GM18520 (cell line): Measurements from ENCODE around the gene CLDN15.
"Not testable (repeated sequence)": the region's sequence is repeated elsewhere in the genome, so short reads cannot be mapped to it uniquely, and the experiment has no call there.

Experiments used
- ATAC-seq: cut with Tn5 transposase; IDR thresholded peaks from one replicate; pipeline ENCODE4 v1.9.1; 2021; ENCODE audit not compliant: unreplicated experiment

Gene CLDN15

DNA sequence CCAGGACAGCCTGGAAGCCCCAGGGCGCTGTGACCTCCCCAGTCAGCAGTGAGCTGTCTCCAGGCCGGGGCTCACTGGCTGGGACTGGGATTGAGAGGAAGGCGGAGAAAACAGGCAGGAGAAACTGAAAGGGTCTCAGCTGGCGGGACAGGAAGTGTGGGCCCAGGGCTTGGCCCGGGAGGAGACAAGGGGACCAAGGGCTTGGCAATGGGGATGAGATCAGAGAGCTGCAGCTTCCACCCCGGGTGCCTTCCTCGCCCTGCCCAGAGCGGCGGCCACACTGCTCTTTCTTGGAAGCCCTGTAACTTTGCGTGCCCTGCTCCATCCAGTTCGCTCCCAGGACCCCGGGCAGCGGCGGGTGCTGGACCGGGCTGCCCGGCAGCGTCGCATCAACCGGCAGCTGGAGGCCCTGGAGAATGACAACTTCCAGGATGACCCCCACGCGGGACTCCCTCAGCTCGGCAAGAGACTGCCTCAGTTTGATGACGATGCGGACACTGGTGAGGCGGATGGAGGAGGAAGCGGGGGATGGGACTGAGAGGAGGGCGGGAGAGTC, 15.2 kb downstream of the CLDN15 start:
- no peak for ATAC-seq

DNA sequence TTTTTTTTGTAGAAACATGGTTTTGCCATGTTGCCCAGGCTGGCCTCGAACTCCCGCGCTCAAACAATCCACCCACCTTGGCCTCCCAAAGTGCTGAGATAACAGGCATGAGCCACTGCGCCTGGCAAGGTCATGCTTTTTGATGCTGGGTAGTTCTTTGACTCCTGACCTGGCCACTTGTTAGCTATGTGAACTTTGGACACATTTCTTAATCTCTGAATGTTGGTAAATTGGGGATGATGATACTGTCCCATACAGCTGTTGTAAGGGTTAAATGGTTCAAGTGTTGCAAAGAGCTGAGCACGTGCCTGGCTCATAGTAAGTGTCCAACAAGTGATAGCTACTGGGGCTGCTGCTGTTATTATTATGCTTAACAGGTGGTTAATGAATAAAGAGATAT, 17.3 kb downstream of the CLDN15 start:
- ATAC-seq, result no peak

DNA sequence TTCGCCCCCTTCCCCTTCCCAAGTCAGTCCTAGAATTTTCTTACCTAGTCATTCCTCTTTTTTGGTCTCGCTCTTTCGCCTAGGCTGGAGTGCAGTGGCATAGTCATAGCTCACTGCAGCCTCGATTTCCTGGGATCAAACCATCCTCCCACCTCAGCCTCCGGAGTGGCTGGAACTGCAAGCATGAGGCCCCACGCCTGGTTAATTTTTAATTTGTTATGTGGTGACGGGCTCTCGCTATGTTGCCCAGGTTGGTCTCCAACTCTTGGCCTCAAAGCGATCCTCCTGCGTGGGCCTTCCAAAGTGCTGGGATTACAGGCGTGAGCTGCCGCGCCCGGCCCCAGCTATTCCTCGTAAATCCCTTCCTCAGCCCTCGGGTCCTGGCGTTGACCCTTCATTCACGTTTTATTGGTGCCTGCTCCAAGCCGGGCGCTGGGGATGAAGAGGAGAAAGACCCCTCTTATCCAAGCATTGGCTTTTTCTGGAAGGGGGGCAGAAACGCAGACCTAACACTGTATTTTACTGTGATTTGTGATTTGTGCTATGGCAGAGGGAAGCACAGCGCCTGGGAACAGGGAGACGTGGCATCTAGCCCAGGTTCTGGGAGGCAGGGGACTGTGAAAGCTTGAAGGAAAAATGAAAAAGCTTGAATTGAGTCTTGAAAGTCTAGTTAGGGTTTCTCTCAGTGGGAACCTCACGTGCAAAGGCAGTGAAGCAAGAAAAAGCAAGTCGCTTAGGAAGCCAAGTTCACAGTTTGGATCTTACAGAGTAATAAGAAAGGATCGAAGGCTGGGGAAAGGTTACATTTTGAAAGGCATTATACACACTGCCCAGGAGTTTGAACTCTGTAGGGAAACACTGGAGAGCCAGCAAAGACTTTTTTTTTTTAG, 19.1 kb downstream of the CLDN15 start:
- ATAC-seq, result peak; percentile 9

DNA sequence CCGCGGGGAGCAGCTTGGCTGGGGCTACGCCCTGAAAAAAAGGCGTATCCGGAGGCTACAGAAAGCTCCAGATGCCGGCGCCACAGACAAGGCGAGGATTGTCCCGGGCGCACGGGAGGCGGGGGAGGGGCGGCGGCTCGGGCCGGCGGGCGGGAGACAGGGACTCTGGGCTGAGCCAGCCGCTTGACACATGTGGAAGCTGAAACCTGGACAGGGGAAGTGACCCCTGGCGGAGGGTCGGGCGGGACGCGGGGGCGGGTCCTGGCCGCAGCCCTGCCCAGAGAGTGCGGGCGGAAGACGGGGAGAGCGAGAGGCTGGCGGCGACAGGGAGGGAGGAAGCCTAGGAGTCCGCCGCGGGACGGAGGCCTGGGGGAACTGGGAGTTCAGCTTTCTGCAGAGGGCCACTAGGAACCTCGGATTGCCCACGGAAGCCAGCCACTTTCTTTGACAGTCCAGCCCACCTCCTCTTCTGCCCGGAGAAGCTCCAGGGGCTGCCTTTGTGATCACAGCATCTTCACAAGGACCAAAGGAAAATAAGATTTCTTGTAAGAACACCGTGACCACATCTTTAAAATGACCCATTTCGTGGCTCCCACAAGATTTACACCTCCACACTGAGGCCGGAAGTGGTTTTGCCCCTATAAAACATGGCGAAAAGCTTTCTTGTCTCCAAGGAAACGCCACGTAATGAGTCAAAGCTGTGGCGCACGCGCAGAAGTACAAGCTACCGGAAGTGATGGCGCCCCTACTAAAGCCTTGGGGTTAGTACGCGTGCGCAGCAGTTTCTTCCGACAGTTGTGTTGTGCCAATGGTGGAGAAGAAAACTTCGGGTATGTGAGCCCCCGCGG, 20.0 kb downstream of the CLDN15 start, which contains the start of the genes PLOD3 and ZNHIT1:
PLOD3 (minus strand) TSS at position 194 of the 848 bp plus-strand sequence. CDS start 307 bp downstream, outside the sequence.
ZNHIT1 (plus strand) TSS at position 778 of the 848 bp plus-strand sequence; CDS start at position 809, 31 bp downstream.
- ATAC-seq, result peak; percentile 51

DNA sequence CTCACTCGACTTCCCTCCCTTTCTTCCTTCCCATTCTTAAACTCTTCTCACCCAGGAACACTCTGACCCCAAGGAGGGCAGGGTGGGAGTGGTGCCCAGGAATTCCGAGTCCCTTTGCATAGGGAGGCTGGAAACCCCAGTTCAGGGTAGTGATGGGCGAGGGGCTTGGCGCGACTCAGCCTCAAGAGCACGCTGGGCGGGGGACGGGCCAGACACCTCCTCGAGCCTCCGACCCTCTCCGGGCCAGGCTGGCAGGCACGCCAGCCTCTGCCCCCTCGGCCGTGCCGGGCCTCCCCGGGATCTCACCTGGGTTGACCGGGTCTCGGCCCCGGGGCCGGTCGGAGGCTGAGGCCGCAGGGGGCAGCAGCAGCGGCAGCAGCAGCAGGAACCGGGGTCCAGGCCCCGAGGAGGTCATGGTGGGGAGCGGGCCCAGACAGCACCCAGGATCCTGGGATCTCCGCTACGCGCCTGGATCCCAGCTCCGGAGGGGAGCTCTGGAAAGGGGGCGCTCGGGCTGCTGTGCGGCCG, 20.7 kb downstream of the CLDN15 start:
- ATAC-seq, result peak; percentile 12

DNA sequence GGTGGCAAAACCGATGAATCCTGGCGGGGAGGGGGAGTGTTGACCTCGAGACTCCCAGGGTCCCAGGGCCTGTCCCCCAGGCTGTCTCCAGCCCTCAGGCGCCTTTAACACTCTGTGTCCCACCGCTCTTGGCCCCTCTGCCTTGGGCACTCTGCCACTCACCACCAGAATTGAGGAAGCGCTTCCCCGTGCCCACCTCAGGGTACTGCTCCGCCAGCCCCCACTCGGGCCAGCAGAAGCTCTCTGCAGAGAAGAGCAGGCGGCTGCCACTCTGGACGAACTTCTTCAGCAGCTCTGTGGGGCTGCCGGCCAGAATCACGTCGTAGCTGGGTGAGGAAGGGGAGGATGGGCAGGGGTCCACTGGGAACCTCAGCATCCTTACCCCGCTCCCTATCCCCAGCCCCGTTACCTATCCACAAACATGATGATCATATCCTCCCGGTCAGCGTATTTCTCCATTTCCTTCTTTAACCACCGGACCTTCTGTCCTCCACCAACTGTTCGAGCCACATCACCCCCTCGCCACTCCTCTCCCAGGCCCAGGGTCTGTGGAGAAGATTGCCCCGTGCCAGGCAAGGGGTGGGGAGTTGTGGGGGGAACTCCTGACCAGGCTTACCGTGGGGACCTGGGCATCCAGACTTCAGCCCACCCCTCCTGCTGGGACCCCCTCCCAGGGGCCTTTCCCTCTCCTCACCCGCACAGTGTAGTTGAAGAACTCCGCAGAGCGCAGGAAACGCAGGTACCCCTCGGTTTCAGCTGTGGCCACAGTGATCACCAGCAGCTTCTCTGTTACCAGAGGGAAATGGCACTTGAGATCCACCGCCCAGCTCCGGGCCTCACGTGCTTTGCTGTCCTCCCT, 21.4 kb downstream of the CLDN15 start:
- ATAC-seq, result no peak

DNA sequence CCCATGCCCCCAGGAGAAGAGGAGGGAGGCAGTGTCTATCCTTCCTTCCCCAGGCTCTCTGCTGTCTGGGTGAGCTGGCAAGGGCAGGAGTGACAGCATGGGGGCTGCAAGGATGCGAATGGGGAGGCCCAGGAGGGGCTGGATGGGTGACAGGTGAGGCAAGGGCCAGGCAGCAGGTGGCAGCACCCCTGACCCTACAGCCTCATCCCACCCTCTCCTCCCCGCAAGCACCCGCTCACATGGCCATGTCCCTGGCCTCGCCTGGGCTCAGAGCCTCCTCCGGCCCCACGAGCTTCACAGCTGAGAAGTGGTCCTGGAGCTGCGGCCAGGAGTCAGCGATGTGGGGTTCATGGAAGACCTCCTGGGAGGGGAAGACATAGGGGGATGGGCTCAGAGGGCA, 25.6 kb downstream of the CLDN15 start:
- no peak for ATAC-seq

DNA sequence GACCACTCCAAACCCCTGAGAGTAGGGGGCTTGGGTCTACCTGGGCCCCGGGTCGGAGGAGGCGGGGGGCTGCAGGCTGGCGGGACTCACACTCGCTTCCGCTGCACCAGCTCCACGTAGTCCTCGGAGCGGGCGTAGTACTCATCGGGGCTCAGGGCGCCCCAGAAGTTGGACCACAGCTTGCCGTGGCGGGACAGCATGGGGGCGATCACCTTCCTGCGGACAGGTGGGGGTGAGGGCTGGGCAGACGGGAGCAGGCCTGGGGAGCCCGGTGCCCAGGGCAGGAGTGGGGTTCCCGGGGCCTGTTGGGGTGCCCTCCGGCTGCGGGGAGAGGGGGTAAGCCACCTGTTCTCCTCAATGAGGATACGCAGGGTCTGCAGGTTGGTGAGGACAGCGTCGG, 26.1 kb downstream of the CLDN15 start:
- ATAC-seq, result no peak

DNA sequence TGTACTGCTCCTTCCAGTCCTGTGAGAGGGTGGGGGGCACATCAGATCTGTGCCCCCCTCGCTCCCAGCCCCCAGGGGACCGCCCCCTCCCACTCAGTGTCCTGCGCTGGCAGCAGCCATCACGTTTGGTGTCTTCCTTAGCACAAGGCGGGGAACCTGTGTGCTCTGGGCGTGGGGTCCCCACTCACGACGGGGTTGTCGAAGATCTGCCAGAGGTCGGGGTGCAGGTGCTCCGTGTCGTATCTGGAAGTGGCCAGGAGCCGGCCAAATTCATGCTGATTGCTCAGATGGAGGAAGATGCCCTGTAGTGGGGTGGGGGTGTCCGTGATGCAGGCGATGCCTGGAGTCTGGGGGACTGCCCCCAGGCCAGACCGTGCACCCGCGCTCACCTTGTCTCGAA, 27.5 kb downstream of the CLDN15 start:
- no peak for ATAC-seq

DNA sequence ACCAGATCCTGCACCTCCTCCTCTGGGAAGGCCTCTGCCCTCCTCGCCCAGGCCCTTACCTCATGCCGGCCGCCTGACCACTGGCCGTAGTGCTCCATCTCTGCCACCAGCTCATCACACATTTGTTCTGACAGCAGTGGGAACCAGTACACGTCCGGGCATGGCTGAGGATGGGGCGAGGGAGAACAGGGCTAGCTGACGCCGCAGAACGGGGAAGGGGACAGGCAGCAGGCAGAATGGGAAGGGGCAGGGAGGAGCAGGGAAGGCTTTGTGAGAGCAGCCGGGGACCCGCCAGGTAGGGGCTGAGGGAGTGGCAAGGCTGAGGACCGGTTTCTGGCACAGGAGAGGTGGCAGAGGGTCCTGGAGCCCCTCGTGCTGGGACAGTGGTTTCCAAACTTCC, 28.8 kb downstream of the CLDN15 start:
- ATAC-seq, result no peak

DNA sequence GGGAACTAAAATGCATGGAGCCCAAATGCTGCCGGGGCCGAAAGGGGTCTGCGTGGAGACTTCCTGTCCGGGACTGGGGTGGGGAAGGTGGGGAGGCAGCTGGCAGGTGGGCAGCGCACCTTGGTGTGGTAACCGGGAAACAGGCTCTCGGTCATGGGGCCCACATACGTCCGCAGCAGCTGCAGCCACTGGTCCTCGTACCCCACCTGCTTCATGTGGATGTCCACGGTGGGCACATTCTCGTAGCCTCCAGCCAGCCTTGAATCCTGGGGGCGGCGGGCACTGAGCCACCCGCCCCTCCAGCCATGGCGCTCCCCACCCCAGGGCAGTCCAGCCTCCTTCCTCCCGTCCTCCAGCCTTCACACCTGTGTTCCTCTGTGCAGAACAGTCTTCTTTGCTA, 30.1 kb downstream of the CLDN15 start:
- ATAC-seq, result no peak

DNA sequence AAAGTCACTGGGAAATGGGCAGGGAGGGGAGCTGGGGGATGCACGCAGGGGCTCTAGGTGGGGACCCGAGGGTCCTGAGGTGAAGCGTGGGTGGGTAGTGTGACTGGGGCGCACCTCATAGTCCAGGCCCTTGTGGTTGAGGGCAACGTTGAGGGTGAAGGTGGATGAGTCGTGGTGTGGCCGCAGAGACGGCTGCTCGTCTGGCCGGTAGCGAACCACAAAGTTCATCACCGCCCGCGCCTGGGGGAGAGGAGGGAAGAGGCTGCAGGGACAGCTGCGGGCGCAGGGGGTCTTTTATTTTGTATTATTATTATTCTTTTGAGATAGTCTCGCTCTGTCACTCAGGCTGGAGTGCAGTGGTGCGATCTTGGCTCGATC, 30.9 kb downstream of the CLDN15 start:
- no peak for ATAC-seq

DNA sequence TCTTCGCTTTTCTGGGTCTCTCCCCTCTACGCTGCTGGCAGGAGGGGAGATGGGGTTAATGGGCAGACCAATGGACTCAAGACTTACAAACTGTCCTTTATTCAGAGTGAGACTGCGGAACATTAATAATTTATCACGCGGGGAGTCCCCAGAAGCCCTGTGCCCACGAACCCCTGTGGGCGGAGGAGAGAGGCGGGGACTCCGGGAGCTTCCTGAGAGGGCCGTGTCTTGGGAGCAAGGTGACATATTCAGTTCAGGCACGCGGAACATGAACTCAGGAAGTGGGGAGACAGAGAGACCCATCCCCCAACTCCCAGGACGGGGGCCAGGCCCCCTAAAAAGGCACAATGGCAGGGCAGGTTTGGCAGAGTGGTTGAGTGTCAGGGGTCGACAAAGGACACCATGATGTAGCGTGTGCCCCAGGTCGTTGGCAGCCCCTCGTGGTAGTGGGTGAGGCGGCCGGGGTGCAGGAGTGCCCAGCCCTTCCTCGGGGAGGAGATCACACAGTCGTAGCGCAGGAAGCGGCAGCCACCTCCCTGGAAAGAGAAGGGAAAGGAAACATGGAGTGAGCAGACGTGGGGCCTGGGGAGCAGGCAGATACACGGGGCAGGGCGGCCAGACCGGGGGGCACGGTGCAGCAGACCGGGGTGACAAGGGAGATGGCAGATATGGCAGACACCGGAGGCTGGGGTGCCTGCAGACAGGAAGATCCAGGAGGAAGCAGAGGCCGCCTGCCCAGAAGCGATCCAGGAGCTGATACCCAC, 31.5 kb downstream of the CLDN15 start:
- ATAC-seq, result no peak

DNA sequence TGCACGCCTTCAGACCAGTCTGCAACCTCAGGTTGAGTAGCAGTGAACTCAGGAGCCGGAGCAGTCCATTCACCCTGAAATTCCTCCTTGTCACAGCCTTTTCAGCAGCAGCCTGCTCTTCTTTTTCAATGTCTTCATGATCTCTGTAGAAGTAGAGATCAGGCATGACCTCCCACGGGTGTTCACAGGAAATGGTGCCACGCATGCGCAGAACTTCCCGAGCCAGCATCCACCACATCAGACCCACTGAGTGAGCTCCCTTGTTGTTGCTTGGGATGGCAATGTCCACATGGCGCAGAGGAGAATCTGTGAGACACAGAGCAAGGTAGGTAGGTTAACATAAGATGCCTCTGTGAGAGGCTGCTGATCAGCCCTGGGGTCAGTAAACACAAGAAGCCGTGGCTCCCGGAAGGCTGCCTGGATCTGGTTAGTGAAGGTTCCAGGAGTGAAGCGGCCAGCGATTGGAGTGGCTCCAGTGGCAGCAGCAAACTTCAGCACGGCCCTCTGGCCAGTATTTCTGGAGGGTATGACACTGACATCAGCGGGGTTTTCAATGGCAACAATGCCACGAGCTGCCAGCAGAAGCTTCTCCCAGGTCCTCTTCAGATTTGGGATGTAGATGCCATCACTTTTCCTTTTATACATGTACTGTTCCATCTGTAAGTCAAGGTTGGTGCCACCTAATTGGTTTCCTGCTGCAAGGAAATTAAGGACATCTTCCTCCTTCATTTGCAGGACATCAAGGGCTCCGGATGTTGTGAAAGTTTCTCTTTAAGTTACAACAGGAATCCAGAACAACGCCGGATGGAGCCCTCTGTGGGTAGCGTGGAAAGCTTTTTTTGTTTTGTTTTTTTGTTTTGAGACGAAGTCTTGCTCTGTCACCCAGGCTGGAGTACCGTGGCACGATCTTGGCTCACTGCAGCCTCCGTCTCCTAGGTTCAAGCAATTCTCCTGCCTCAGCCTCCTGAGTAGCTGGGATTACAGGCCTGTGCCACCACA, 33.6 kb downstream of the CLDN15 start:
- ATAC-seq, result not testable (repeated sequence)

DNA sequence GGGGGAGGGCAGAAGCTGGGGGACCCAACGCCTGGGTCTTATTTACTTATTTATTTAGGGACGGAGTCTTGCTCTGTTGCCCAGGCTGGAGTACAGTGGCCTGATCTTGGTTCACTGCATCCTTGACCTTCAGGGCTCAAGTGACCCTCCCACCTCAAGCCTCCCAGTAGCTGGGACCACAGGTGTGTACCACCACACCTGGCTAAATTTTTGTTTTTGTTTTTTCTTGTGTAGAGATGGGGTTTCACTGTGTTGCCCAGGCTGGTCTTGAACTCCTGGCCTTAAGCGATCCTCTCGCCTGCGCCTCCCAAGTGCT, 35.0 kb downstream of the CLDN15 start:
- ATAC-seq, result no peak

DNA sequence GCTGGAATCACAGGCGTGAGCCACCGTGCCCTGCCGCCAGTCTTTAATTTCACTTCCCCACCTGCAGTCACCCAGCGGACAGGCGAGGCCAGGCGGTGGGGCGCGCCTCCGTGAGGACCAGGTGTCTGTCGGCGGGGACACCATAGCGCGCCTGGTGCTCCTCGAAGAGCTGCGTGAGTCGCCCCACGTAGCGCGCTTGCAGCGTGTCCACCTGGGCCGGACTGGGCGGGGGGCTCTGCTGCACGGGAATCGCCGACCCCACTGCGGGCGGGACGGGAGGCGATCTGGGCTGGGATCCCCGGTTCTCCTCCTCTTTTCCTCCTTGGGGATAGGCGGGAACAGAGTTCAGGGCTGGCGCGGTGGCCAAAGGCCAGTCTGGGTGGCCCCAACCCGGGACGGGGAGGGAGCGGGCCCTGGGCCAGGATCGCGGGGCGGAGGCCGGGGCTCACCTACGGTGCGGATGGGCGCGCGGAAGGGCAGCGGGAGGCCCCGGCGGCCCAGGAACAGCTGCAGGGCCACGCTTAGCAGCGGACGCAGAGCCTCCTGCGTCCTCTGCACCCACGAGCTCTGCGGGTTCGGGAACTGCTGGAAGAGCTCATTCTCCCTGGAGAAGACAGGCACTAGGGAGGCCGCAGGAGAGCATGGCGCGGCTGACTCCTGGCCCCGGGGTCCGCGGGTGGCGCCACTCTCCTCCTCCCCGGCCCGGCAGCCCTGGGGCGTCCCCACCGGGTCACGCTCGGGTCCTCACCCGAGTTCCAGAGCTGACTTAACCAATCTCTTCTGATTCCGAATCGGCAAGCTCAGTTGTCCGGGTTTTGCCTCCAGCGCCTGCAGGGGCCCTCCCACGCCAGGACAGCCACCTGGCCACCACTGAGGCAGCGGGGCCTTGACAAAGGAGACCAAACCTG, 35.7 kb downstream of the CLDN15 start:
- ATAC-seq, result no peak

DNA sequence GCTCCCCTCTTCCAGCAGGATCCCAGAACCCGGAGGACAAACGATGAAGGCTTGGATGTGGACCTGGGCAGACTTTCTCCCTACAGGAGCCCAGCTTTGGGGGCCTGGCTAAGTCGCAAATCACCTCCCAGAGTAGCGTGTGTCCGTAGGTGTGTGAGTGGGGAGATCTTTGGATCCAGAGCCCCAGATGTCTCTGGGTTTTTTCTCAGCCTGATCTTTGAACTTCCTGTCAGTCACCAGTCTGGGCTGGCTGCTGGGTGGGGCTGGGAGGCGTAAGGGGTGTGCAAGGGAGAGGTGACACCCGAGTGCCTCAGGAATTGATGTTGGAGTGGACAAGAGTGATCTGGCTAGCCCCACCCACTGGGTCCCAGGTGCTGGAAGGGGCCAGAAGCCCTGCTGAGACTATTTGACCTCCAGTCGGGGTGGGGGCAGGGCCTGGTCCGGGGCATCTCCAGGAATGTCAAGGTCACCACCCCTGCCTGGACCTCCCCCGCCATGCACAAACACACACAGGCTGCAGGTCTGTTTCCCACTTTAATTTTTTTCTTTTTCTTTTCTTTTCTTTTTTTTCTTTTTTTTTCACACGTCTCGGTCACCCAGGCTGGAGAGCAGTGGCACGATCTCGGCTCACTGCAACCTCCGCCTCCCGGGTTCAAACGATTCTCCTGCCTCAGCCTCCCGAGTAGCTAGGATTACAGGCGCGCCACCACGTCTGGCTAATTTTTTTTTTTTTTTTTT, 36.6 kb downstream of the CLDN15 start, which contains the start of gene MOGAT3:
MOGAT3 (minus strand) TSS at position 175 of the 738 bp plus-strand sequence. CDS start 182 bp downstream, outside the sequence.
- ATAC-seq, result no peak
